Measurements from ENCODE around the gene UBE4B. TPM values are rescaled to one million over a fixed set of nuclear protein-coding genes. Genes with fewer than 3 reads are reported as not detected.
A peak's percentile ranks its signal among the peaks of the same experiment; 100 is the strongest.

The UBE4B gene
- total RNA-seq, 1 donor from 2014 or later, result 47.1 TPM

GRCh38 chr1:10209590-10209904 lies 176.8 kb downstream of the UBE4B start:
- Histone ChIP-seq H3K4me3 (ENCODE audit: low read depth, low read length) (peak overlapping the region; percentile 48), H3K27me3 (ENCODE audit: control insufficient read depth, insufficient read depth, low read length) (no peaks in the 10 kb centered on the region), H3K36me3 (ENCODE audit: control insufficient read depth, insufficient read depth, low read length) (no peaks in the 10 kb centered on the region)
- TF ChIP-seq CTCF (IDR thresholded peaks at IDR 0.05; ENCODE audit: insufficient read depth, low read length, poor library complexity, severe bottlenecking), result no peak
- DNase-seq (ENCODE audit: low read depth), result no peak

- Histone ChIP-seq H3K4me3 (ENCODE audit: low read depth, low read length) (peak within 1 kb of the TSS; percentile 95), H3K36me3 (ENCODE audit: control insufficient read depth, insufficient read depth, low read length) (no peaks in the 10 kb centered on the region), H3K27me3 (ENCODE audit: control insufficient read depth, insufficient read depth, low read length) (no peaks in the 10 kb centered on the region)
- peak; percentile 94 for TF ChIP-seq CTCF (IDR thresholded peaks at IDR 0.05; ENCODE audit: insufficient read depth, low read length, poor library complexity, severe bottlenecking)
- DNase-seq (ENCODE audit: low read depth), result peak; percentile 73
Observed at GRCh38 chr1:10209905-10210810, 177.4 kb downstream of the UBE4B start, which contains the start of gene KIF1B. Gene KIF1B, plus strand, starts transcription at chr1:10210570. Its CDS starts 21,759 bp downstream, at chr1:10232329.

- Histone ChIP-seq H3K36me3 (ENCODE audit: control insufficient read depth, insufficient read depth, low read length) (no peaks in the 10 kb centered on the region), H3K27me3 (ENCODE audit: control insufficient read depth, insufficient read depth, low read length) (no peaks in the 10 kb centered on the region), H3K4me3 (ENCODE audit: low read depth, low read length) (peak overlapping the region; percentile 95)
- TF ChIP-seq CTCF (IDR thresholded peaks at IDR 0.05; ENCODE audit: insufficient read depth, low read length, poor library complexity, severe bottlenecking), result no peak
- peak; percentile 90 for DNase-seq (ENCODE audit: low read depth)
Observed at GRCh38 chr1:10210841-10211804, 178.4 kb downstream of the UBE4B start.

- TF ChIP-seq CTCF (IDR thresholded peaks at IDR 0.05; ENCODE audit: insufficient read depth, low read length, poor library complexity, severe bottlenecking), result no peak
- H3K36me3 ChIP-seq (ENCODE audit: control insufficient read depth, insufficient read depth, low read length), result no peaks in the 10 kb centered on the region
- DNase-seq (ENCODE audit: low read depth), result no peak
Observed at GRCh38 chr1:10211805-10212410, 179.2 kb downstream of the UBE4B start.

GRCh38 chr1:10212476-10212875 lies 179.7 kb downstream of the UBE4B start:
- DNase-seq (ENCODE audit: low read depth), result no peak
- H3K36me3 ChIP-seq (ENCODE audit: control insufficient read depth, insufficient read depth, low read length), result no peaks in the 10 kb centered on the region
- no peak for TF ChIP-seq CTCF (IDR thresholded peaks at IDR 0.05; ENCODE audit: insufficient read depth, low read length, poor library complexity, severe bottlenecking)
- no peaks in the 10 kb centered on the region for H3K27me3 ChIP-seq (ENCODE audit: control insufficient read depth, insufficient read depth, low read length)
- H3K4me3 ChIP-seq (ENCODE audit: low read depth, low read length), result no peak overlapping the region

More at GRCh38 chr1:10211805-10212410, 179.2 kb downstream of the UBE4B start:
- Histone ChIP-seq H3K4me3 (ENCODE audit: low read depth, low read length) (peak overlapping the region; percentile 95), H3K27me3 (ENCODE audit: control insufficient read depth, insufficient read depth, low read length) (no peaks in the 10 kb centered on the region)
